ENCODE results near the gene TMEM33.

The TMEM33 gene

GRCh38 chr4:41939016-41939626 lies 3.9 kb downstream of the TMEM33 start:
- DNase-seq (ENCODE audit: low spot score): peak; percentile 62

- no peak for DNase-seq (ENCODE audit: low spot score)
These were observed 5.6 kb downstream of the TMEM33 start for GRCh38 chr4:41940834-41941233.

GRCh38 chr4:41943506-41943905 lies 8.3 kb downstream of the TMEM33 start:
- no peak for DNase-seq (ENCODE audit: low spot score)

GRCh38 chr4:41944089-41944488 lies 8.9 kb downstream of the TMEM33 start:
- no peak for DNase-seq (ENCODE audit: low spot score)

- no peak for DNase-seq (ENCODE audit: low spot score)
These were observed 14.3 kb downstream of the TMEM33 start for GRCh38 chr4:41949531-41949930.

GRCh38 chr4:41957634-41958033 lies 22.4 kb downstream of the TMEM33 start:
- peak; percentile 42 for DNase-seq (ENCODE audit: low spot score)

- peak; percentile 20 for DNase-seq (ENCODE audit: low spot score)
These were observed 27.9 kb downstream of the TMEM33 start for GRCh38 chr4:41963105-41963504.

- DNase-seq (ENCODE audit: low spot score): no peak
These were observed 29.2 kb downstream of the TMEM33 start for GRCh38 chr4:41964401-41964800.

- DNase-seq (ENCODE audit: low spot score): no peak
These were observed 32.2 kb downstream of the TMEM33 start for GRCh38 chr4:41967392-41967791.

GRCh38 chr4:41969671-41970070 lies 34.4 kb downstream of the TMEM33 start:
- no peak for DNase-seq (ENCODE audit: low spot score)

- DNase-seq (ENCODE audit: low spot score): no peak
These were observed 40.1 kb downstream of the TMEM33 start for GRCh38 chr4:41975341-41975740.

- DNase-seq (ENCODE audit: low spot score): peak; percentile 14
These were observed 41.7 kb downstream of the TMEM33 start for GRCh38 chr4:41976775-41977516.

- DNase-seq (ENCODE audit: low spot score): peak; percentile 55
These were observed 42.5 kb downstream of the TMEM33 start for GRCh38 chr4:41977709-41978108.

- DNase-seq (ENCODE audit: low spot score): no peak
These were observed 46.2 kb downstream of the TMEM33 start, which contains the start of gene DCAF4L1 for GRCh38 chr4:41981456-41981855. DCAF4L1 (plus strand) TSS chr4:41981756; CDS start chr4:41981793, 37 bp downstream.

GRCh38 chr4:41982716-41983115 lies 47.5 kb downstream of the TMEM33 start:
- DNase-seq (ENCODE audit: low spot score): no peak

- no peak for DNase-seq (ENCODE audit: low spot score)
These were observed 49.9 kb downstream of the TMEM33 start for GRCh38 chr4:41985151-41985550.

GRCh38 chr4:41989994-41990364 lies 54.8 kb downstream of the TMEM33 start:
- no peak for DNase-seq (ENCODE audit: low spot score)

- DNase-seq (ENCODE audit: low spot score): peak; percentile 94
These were observed 55.3 kb downstream of the TMEM33 start, which contains the start of gene SLC30A9 for GRCh38 chr4:41990365-41991111. SLC30A9 (plus strand) TSS chr4:41990530; CDS start chr4:41990652, 122 bp downstream.

GRCh38 chr4:41991916-41992767 lies 56.9 kb downstream of the TMEM33 start:
- peak; percentile 32 for DNase-seq (ENCODE audit: low spot score)

- DNase-seq (ENCODE audit: low spot score): no peak
These were observed 58.0 kb downstream of the TMEM33 start for GRCh38 chr4:41992967-41993857.

GRCh38 chr4:41994461-41994985 lies 59.3 kb downstream of the TMEM33 start:
- DNase-seq (ENCODE audit: low spot score): no peak
